ENCODE results near the gene MET.

MET gene

DNA sequence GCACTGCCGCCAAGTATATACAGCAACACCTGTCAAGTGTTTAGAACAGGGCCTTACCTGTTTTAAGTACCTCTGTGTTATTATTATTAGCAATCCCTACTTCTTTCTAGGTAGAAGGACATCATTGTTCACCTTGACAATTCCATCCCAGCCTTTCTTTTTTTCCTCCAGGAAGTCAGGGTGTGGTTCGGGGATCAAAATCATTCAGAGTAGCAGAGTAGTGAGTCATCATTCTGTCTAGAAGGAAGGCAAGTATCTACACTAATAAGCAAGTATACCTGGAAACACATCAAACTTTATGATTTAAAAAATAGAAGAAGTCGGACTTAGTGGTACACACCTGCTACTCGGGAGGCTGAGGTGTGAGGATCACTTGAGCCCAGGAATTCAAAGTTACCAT, 164.9 kb downstream of the MET start:
- no peaks in the 10 kb centered on the region for H3K27me3 ChIP-seq (ENCODE audit: control insufficient read depth, insufficient read depth, low read length, poor library complexity, severe bottlenecking)
- WGBS, 2 experiments: 96 to 98% methylated on average over 4 of the region's 4 CpGs
- H3K4me3 ChIP-seq (ENCODE audit: insufficient read depth, low read depth, low read length): no peak overlapping the region
- H3K9me3 ChIP-seq (ENCODE audit: control insufficient read depth, low read length): no peaks in the 10 kb centered on the region
- no peaks in the 10 kb centered on the region for H3K4me1 ChIP-seq (ENCODE audit: control insufficient read depth, insufficient read depth, low read length)
- no peak overlapping the region for H3K27ac ChIP-seq (ENCODE audit: insufficient read depth, low read depth, low read length, poor library complexity, severe bottlenecking)
- H3K36me3 ChIP-seq (ENCODE audit: control insufficient read depth, insufficient read depth, low read length): no peaks in the 10 kb centered on the region

DNA sequence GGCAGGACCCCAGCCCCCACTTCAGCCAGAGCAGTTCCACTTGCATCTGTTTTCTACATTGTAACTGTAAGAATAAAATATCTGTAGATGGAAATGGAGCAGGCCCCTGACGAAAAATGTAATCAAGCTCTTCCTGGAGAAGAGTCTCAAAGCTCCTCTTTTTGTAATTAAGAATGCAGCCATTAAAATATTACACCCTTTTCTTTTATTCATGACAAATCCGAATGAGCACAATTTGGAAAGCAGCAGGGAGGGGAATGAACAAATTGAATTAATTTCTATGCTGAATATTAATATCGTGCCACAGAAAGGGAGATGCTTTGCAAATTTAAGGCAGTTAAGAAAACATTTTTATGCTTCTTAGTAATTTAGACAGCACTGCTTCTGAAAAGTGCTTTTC, 165.6 kb downstream of the MET start:
- no peaks in the 10 kb centered on the region for H3K36me3 ChIP-seq (ENCODE audit: control insufficient read depth, insufficient read depth, low read length)
- H3K27me3 ChIP-seq (ENCODE audit: control insufficient read depth, insufficient read depth, low read length, poor library complexity, severe bottlenecking): no peaks in the 10 kb centered on the region
- no peaks in the 10 kb centered on the region for H3K4me1 ChIP-seq (ENCODE audit: control insufficient read depth, insufficient read depth, low read length)
- no peaks in the 10 kb centered on the region for H3K9me3 ChIP-seq (ENCODE audit: control insufficient read depth, low read length)
- 93 to 97% methylated on average over 2 of the region's 3 CpGs for WGBS, 2 experiments
- H3K4me3 ChIP-seq (ENCODE audit: insufficient read depth, low read depth, low read length): no peak overlapping the region
- H3K27ac ChIP-seq (ENCODE audit: insufficient read depth, low read depth, low read length, poor library complexity, severe bottlenecking): no peak overlapping the region

GRCh38 chr7:116840256-116840655, 168.3 kb downstream of the MET start:
- Histone ChIP-seq H3K27me3 (ENCODE audit: control insufficient read depth, insufficient read depth, low read length, poor library complexity, severe bottlenecking) (no peaks in the 10 kb centered on the region), H3K4me1 (ENCODE audit: control insufficient read depth, insufficient read depth, low read length) (no peaks in the 10 kb centered on the region), H3K4me3 (ENCODE audit: insufficient read depth, low read depth, low read length) (no peak overlapping the region), H3K27ac (ENCODE audit: insufficient read depth, low read depth, low read length, poor library complexity, severe bottlenecking) (no peak overlapping the region), H3K9me3 (ENCODE audit: control insufficient read depth, low read length) (no peaks in the 10 kb centered on the region), H3K36me3 (ENCODE audit: control insufficient read depth, insufficient read depth, low read length) (no peaks in the 10 kb centered on the region)
- 53 to 68% methylated on average over 4 to 5 of the region's 5 CpGs for WGBS, 2 experiments

GRCh38 chr7:116842371-116842770, 170.4 kb downstream of the MET start:
- Histone ChIP-seq H3K27me3 (ENCODE audit: control insufficient read depth, insufficient read depth, low read length, poor library complexity, severe bottlenecking) (no peaks in the 10 kb centered on the region), H3K4me1 (ENCODE audit: control insufficient read depth, insufficient read depth, low read length) (no peaks in the 10 kb centered on the region), H3K9me3 (ENCODE audit: control insufficient read depth, low read length) (no peaks in the 10 kb centered on the region), H3K27ac (ENCODE audit: insufficient read depth, low read depth, low read length, poor library complexity, severe bottlenecking) (no peak overlapping the region), H3K36me3 (ENCODE audit: control insufficient read depth, insufficient read depth, low read length) (no peaks in the 10 kb centered on the region), H3K4me3 (ENCODE audit: insufficient read depth, low read depth, low read length) (no peak overlapping the region)
- WGBS, 2 experiments: 72 to 86% methylated on average over 1 of the region's 1 CpG

- H3K36me3 ChIP-seq (ENCODE audit: control insufficient read depth, insufficient read depth, low read length): no peaks in the 10 kb centered on the region
- WGBS, 2 experiments: 91 to 97% methylated on average over 4 of the region's 4 CpGs
Observed at GRCh38 chr7:116843378-116843777, 171.4 kb downstream of the MET start.

More at GRCh38 chr7:116843378-116843777, 171.4 kb downstream of the MET start:
- Histone ChIP-seq H3K4me3 (ENCODE audit: insufficient read depth, low read depth, low read length) (no peak overlapping the region), H3K4me1 (ENCODE audit: control insufficient read depth, insufficient read depth, low read length) (no peaks in the 10 kb centered on the region), H3K9me3 (ENCODE audit: control insufficient read depth, low read length) (no peaks in the 10 kb centered on the region), H3K27ac (ENCODE audit: insufficient read depth, low read depth, low read length, poor library complexity, severe bottlenecking) (no peak overlapping the region), H3K27me3 (ENCODE audit: control insufficient read depth, insufficient read depth, low read length, poor library complexity, severe bottlenecking) (no peaks in the 10 kb centered on the region)
